H9 (cell line): Measurements from ENCODE around the gene CRACDL. TPM values are rescaled to one million over a fixed set of nuclear protein-coding genes. Genes with fewer than 3 reads are reported as not detected.

Experiments
- DNase-seq: peaks from one replicate; pipeline ENCODE4 v3.0.0-alpha.2; 2017
- H2AFZ ChIP-seq: one replicate; pipeline ENCODE4 v1.6.1; 2013; ENCODE audit warnings: mild to moderate bottlenecking, low read length, control low read depth, moderate library complexity
- H2AK5ac ChIP-seq: 2 replicates; pipeline ENCODE4 v1.6.1; 2013; ENCODE audit warnings: low read length, control low read depth, mixed read lengths; ENCODE audit not compliant: insufficient read length
- H2BK120ac ChIP-seq: one replicate; pipeline ENCODE4 v1.6.1; 2013; ENCODE audit warnings: low read depth, mild to moderate bottlenecking, low read length, control low read depth, inconsistent platforms; ENCODE audit not compliant: poor library complexity, severe bottlenecking
- H2BK12ac ChIP-seq: 2 replicates; pipeline ENCODE4 v1.6.1; 2013; ENCODE audit warnings: low read length, control low read depth, mixed read lengths, low read depth; ENCODE audit not compliant: insufficient read length
- H2BK15ac ChIP-seq: 2 replicates; pipeline ENCODE4 v1.6.1; 2013; ENCODE audit warnings: low read depth, low read length, control low read depth
- H2BK20ac ChIP-seq: one replicate; pipeline ENCODE4 v1.6.1; 2013; ENCODE audit warnings: low read depth, mild to moderate bottlenecking, low read length, control low read depth, inconsistent platforms; ENCODE audit not compliant: poor library complexity, severe bottlenecking
- H2BK5ac ChIP-seq: 2 replicates; pipeline ENCODE4 v1.6.1; 2013; ENCODE audit warnings: low read length, control low read depth, mixed read lengths; ENCODE audit not compliant: insufficient read length
- H3K14ac ChIP-seq: 2 replicates; pipeline ENCODE4 v1.6.1; 2013; ENCODE audit warnings: low read length, control low read depth; ENCODE audit not compliant: insufficient read depth
- H3K18ac ChIP-seq: 2 replicates; pipeline ENCODE4 v1.6.1; 2013; ENCODE audit warnings: low read depth, mild to moderate bottlenecking, mixed read lengths, low read length, control low read depth; ENCODE audit not compliant: insufficient read length
- H3K23ac ChIP-seq: 2 replicates; pipeline ENCODE4 v1.6.1; 2013; ENCODE audit warnings: low read length, control low read depth, mixed read lengths, low read depth; ENCODE audit not compliant: insufficient read length
- H3K23me2 ChIP-seq: 2 replicates; pipeline ENCODE4 v1.6.1; 2013; ENCODE audit warnings: low read depth, mild to moderate bottlenecking, mixed read lengths, low read length, control low read depth; ENCODE audit not compliant: insufficient read length, poor library complexity, severe bottlenecking
- H3K27ac ChIP-seq: 2 replicates; pipeline ENCODE4 v1.5.1; 2013; ENCODE audit warnings: low read length, control low read depth, mixed read lengths, low read depth; ENCODE audit not compliant: insufficient read length
- H3K27me3 ChIP-seq: 2 replicates; pipeline ENCODE4 v1.6.1; 2013; ENCODE audit warnings: low read length, control low read depth, inconsistent platforms; ENCODE audit not compliant: insufficient read depth
- H3K4ac ChIP-seq: 2 replicates; pipeline ENCODE4 v1.6.1; 2013; ENCODE audit warnings: low read depth, mild to moderate bottlenecking, control low read depth, inconsistent platforms, low read length, moderate library complexity
- H3K4me1 ChIP-seq: 2 replicates; pipeline ENCODE4 v1.6.1; 2013; ENCODE audit warnings: low read length, control low read depth, inconsistent platforms; ENCODE audit not compliant: insufficient read depth
- H3K4me2 ChIP-seq: 2 replicates; pipeline ENCODE4 v1.6.1; 2013; ENCODE audit warnings: low read length, control low read depth, mixed read lengths; ENCODE audit not compliant: insufficient read length, insufficient read depth
- H3K56ac ChIP-seq: 2 replicates; pipeline ENCODE4 v1.6.1; 2013; ENCODE audit warnings: low read depth, mild to moderate bottlenecking, mixed read lengths, low read length, control low read depth; ENCODE audit not compliant: insufficient read length
- H3K79me1 ChIP-seq: 2 replicates; pipeline ENCODE4 v1.6.1; 2013; ENCODE audit warnings: low read depth, mild to moderate bottlenecking, moderate library complexity, low read length, control low read depth, inconsistent platforms; ENCODE audit not compliant: insufficient read depth, poor library complexity, severe bottlenecking
- H3K79me2 ChIP-seq: 2 replicates; pipeline ENCODE4 v1.6.1; 2013; ENCODE audit warnings: low read length, control low read depth, inconsistent platforms; ENCODE audit not compliant: insufficient read depth
- H3K9ac ChIP-seq: 2 replicates; pipeline ENCODE4 v1.6.1; 2013; ENCODE audit warnings: low read length, control low read depth, mixed read lengths; ENCODE audit not compliant: insufficient read length; ENCODE audit errors: extremely low read depth
- H3K9me3 ChIP-seq: one replicate; pipeline ENCODE4 v1.6.1; 2013; ENCODE audit warnings: low read depth, low read length, inconsistent platforms; ENCODE audit not compliant: control insufficient read depth
- H3T11ph ChIP-seq: one replicate; pipeline ENCODE4 v1.6.1; 2013; ENCODE audit warnings: mild to moderate bottlenecking, low read length, control low read depth, inconsistent platforms
- H4K20me1 ChIP-seq: one replicate; pipeline ENCODE4 v1.6.1; 2013; ENCODE audit not compliant: control insufficient read depth, insufficient read length, insufficient read depth
- H4K5ac ChIP-seq: 2 replicates; pipeline ENCODE4 v1.6.1; 2013; ENCODE audit warnings: low read depth, mild to moderate bottlenecking, mixed read lengths, low read length, control low read depth; ENCODE audit not compliant: insufficient read length
- H4K8ac ChIP-seq: replicated peaks from 2 replicates; pipeline ENCODE4 v1.6.1; 2013; ENCODE audit warnings: low read length, control low read depth, mixed read lengths, low read depth; ENCODE audit not compliant: insufficient read length
- H4K91ac ChIP-seq: 2 replicates; pipeline ENCODE4 v1.6.1; 2013; ENCODE audit warnings: low read depth, mild to moderate bottlenecking, moderate library complexity, mixed read lengths, low read length, control low read depth; ENCODE audit not compliant: insufficient read length
- H3K27ac Mint-ChIP-seq, 3 experiments: 2 replicates in 2 of 3; 3 replicates in 1 of 3; pipeline ENCODE4 v1.8.0; 2020 to 2021; ENCODE audit warnings: mixed read lengths in 3 of 3, mild to moderate bottlenecking in 1 of 3, moderate library complexity in 1 of 3
- H3K27me3 Mint-ChIP-seq: 2 replicates; pipeline ENCODE4 v1.8.0; 2021; ENCODE audit warnings: low read depth, mild to moderate bottlenecking, moderate library complexity, mixed read lengths
- H3K36me3 Mint-ChIP-seq, 3 experiments: 2 replicates in 2 of 3; 3 replicates in 1 of 3; pipeline ENCODE4 v1.8.0; 2020 to 2021; ENCODE audit warnings: low read depth in 3 of 3, mixed read lengths in 3 of 3; ENCODE audit not compliant: insufficient read depth in 1 of 3
- H3K4me1 Mint-ChIP-seq, 2 experiments: 2 replicates each; pipeline ENCODE4 v1.8.0; 2020; ENCODE audit warnings: mixed read lengths in 2 of 2
- H3K4me3 Mint-ChIP-seq, 2 experiments: 2 replicates in 1 of 2; 3 replicates in 1 of 2; pipeline ENCODE4 v1.8.0; 2020 to 2021; ENCODE audit warnings: mild to moderate bottlenecking in 2 of 2, mixed read lengths in 2 of 2, moderate library complexity in 1 of 2
- H3K9me3 Mint-ChIP-seq, 2 experiments: 2 replicates in 1 of 2; 3 replicates in 1 of 2; pipeline ENCODE4 v1.8.0; 2020; ENCODE audit warnings: mild to moderate bottlenecking in 2 of 2, mixed read lengths in 2 of 2, moderate library complexity in 1 of 2
- WGBS: extraction: QIAGEN DNeasy Blood & Tissue Kit; methylation state at CpG from one replicate; pipeline ENCODE4 v1.1.7; 2013; ENCODE audit warnings: missing lambda C conversion rate, low lambda C conversion rate, mixed read lengths; ENCODE audit not compliant: insufficient read length; ENCODE audit errors: extremely low coverage; 5-methylcytosine and 5-hydroxymethylcytosine counted together
- total RNA-seq: library from RNA; stranded (reverse); gene quantifications from 2 replicates; pipeline ENCODE4 v1.2.1, GENCODE V29; 2021
- TF ChIP-seq, protein P1 (sequence below): fragments of 200-600 bp; sonication (generic); conservative IDR thresholded peaks from 3 replicates; pipeline ENCODE4 v1.8.0; 2021; ENCODE audit warnings: antibody characterized with exemption, mild to moderate bottlenecking

Gene CRACDL
- total RNA-seq, 1 experiment from 2014 or later = 0.48 TPM

DNA sequence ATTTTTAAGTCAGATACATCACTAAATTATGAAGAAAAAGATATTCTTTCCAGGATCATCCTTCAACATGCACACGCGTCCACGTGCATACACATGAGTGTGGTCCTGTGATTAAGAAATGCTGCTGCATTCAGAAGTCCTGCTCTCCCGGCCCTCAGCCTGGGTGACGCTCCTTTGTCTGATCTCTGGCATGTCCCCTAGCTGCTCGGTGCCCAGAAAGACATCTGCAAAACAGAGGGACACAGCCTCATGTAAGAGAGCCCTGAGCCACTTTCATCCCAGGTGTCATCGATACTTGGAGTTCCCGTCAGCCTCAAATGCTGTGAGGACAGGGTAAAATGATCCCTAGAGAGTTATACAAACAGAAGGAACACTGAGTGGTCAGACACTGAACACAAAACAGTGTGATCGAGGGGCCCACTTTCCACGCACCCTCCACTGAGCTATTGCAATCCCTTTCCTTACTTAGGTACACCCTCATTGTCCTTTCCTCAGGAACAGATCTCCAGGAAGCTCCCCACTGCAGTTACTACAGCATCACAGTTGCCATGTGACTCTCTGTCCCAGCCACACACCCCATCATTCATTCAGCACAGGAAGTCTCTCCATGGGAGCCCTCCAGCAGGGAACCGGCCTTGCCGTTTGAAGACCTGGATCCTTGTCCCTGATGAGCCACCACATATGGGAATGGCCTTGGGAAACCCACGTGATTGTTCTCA, 32.1 kb downstream of the CRACDL start:
- H3K4ac ChIP-seq = no peak overlapping the region
- H3K56ac ChIP-seq = no peak overlapping the region
- no peak overlapping the region for H4K8ac ChIP-seq
- no peak overlapping the region for H2AFZ ChIP-seq
- H3K4me3 Mint-ChIP-seq = no peak overlapping the region
- no peak overlapping the region for H4K5ac ChIP-seq
- peaks cover 8% of the 10 kb centered on the region for H3K27me3 Mint-ChIP-seq
- peaks cover 0 to 3% of the 10 kb centered on the region in 2 experiments; a peak in 2 of 5 replicates for H3K9me3 Mint-ChIP-seq
- no peak overlapping the region for H4K91ac ChIP-seq
- no peak overlapping the region for H3K4me2 ChIP-seq
- no peak overlapping the region for H2BK12ac ChIP-seq
- no peaks in the 10 kb centered on the region for H4K20me1 ChIP-seq
- no peaks in the 10 kb centered on the region for H3K9me3 ChIP-seq
- no CpG with 5 or more reads among the region's 13 CpGs for WGBS
- H2BK20ac ChIP-seq = no peak overlapping the region
- H3K27ac Mint-ChIP-seq = peak overlapping the region in 1 of 3 experiments; percentile 50; a peak in 1 of 7 replicates
- H2AK5ac ChIP-seq = no peak overlapping the region
- no peak overlapping the region for H3K14ac ChIP-seq
- H2BK120ac ChIP-seq = no peak overlapping the region
- H2BK5ac ChIP-seq = no peak overlapping the region
- TF ChIP-seq, protein P1, sequence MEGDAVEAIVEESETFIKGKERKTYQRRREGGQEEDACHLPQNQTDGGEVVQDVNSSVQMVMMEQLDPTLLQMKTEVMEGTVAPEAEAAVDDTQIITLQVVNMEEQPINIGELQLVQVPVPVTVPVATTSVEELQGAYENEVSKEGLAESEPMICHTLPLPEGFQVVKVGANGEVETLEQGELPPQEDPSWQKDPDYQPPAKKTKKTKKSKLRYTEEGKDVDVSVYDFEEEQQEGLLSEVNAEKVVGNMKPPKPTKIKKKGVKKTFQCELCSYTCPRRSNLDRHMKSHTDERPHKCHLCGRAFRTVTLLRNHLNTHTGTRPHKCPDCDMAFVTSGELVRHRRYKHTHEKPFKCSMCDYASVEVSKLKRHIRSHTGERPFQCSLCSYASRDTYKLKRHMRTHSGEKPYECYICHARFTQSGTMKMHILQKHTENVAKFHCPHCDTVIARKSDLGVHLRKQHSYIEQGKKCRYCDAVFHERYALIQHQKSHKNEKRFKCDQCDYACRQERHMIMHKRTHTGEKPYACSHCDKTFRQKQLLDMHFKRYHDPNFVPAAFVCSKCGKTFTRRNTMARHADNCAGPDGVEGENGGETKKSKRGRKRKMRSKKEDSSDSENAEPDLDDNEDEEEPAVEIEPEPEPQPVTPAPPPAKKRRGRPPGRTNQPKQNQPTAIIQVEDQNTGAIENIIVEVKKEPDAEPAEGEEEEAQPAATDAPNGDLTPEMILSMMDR = no peak
- peak; percentile 41 for DNase-seq
- H3K27ac ChIP-seq = no peak overlapping the region
- H3T11ph ChIP-seq = no peak overlapping the region
- no peaks in the 10 kb centered on the region for H3K27me3 ChIP-seq
- no peaks in the 10 kb centered on the region for H3K23me2 ChIP-seq
- no peaks in the 10 kb centered on the region for H3K79me2 ChIP-seq
- H3K4me1 ChIP-seq = no peaks in the 10 kb centered on the region
- H3K4me1 Mint-ChIP-seq = peaks cover 22 to 23% of the 10 kb centered on the region in 2 experiments
- H3K23ac ChIP-seq = no peak overlapping the region
- H3K18ac ChIP-seq = no peak overlapping the region
- H2BK15ac ChIP-seq = no peak overlapping the region
- no peaks in the 10 kb centered on the region for H3K36me3 Mint-ChIP-seq
- H3K9ac ChIP-seq = no peak overlapping the region
- no peaks in the 10 kb centered on the region for H3K79me1 ChIP-seq
